SU-DHL-6 (cell line): ENCODE data around the gene PNMA1.

Experiments
- EZH2phosphoT487 ChIP-seq: fragments of 200-600 bp; sonication (generic), shearing (Covaris generic); conservative IDR thresholded peaks from 2 replicates; pipeline ENCODE4 v1.6.1; 2018; ENCODE audit warnings: mild to moderate bottlenecking, antibody characterized with exemption, low read length, moderate library complexity, mixed read lengths
- TF ChIP-seq, protein P1 (sequence below): fragments of 200-600 bp; sonication (generic); IDR thresholded peaks from one replicate; pipeline ENCODE4 v1.5.1; 2017; ENCODE audit warnings: antibody characterized with exemption, mild to moderate bottlenecking, low read length, moderate library complexity; ENCODE audit not compliant: insufficient read depth, poor library complexity, severe bottlenecking

DNA sequence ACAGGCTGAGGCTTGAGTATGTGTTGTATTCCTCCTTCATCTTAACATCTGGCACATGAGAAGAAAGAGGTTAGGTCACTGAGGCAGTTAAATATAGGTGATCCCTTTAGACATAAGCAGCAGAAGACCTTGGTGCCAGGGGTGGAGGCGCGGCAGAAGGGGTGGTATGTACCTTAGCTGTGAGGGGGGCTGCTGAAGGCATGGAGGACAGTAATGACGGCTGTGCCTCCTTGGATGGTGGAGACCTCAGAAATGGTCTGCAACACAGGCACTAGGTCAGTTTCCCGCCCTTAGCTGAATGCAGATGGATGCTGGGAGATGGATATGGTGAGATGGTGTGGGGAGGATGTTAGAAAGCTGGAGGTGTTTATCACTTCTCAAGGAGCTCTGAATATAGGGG, 1.5 kb upstream of the PNMA1 start:
- TF ChIP-seq EZH2phosphoT487 = no peak
- TF ChIP-seq, protein P1, sequence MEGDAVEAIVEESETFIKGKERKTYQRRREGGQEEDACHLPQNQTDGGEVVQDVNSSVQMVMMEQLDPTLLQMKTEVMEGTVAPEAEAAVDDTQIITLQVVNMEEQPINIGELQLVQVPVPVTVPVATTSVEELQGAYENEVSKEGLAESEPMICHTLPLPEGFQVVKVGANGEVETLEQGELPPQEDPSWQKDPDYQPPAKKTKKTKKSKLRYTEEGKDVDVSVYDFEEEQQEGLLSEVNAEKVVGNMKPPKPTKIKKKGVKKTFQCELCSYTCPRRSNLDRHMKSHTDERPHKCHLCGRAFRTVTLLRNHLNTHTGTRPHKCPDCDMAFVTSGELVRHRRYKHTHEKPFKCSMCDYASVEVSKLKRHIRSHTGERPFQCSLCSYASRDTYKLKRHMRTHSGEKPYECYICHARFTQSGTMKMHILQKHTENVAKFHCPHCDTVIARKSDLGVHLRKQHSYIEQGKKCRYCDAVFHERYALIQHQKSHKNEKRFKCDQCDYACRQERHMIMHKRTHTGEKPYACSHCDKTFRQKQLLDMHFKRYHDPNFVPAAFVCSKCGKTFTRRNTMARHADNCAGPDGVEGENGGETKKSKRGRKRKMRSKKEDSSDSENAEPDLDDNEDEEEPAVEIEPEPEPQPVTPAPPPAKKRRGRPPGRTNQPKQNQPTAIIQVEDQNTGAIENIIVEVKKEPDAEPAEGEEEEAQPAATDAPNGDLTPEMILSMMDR = no peak
